H54 (cell line): ENCODE measurements around the gene NIT1.
A peak's percentile ranks its signal among the peaks of the same experiment; 100 is the strongest.
"Not testable (repeated sequence)": the region's sequence is repeated elsewhere in the genome, so short reads cannot be mapped to it uniquely, and the experiment has no call there.

ENCODE experiments used
- DNase-seq: peaks from one replicate; pipeline ENCODE4 v3.0.0; 2011; ENCODE audit warnings: low spot score, mixed read lengths; ENCODE audit not compliant: insufficient read length
- FAIRE-seq: peaks from 3 replicates; lab custom pipeline; 2011; peaks lifted over from hg19 to GRCh38; lab: Jason Lieb, UNC
- POLR2A ChIP-seq: IDR thresholded peaks from 2 replicates; pipeline ENCODE4 v1.6.1; 2011; ENCODE audit warnings: low read depth, mild to moderate bottlenecking, low read length

Gene NIT1

DNA sequence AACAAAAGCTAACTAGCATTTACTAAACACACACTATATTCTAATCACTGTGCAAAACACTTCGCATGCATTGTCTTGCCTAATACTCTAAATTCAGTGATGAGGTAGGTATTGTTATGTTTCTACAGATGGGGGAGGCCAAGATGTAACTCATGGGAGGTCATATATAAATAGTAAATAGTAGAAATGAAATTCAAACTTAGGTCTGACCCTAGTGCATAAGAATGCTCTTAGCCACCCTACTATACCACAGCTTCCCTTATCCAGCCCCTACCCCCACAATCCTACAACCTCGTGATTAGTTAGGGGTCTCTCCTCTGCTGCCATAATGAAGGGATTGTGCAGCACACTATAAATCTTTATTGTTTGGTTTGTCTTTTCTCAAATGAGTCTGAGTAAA is 3.3 kb upstream of the NIT1 start:
- FAIRE-seq = no peak
- no peak for TF ChIP-seq POLR2A
- DNase-seq = no peak

- DNase-seq (peak; percentile 62), FAIRE-seq (peak; percentile 70)
- no peak for TF ChIP-seq POLR2A
Measured at GRCh38 chr1:161115132-161115711, 2.7 kb upstream of the NIT1 start.

DNA sequence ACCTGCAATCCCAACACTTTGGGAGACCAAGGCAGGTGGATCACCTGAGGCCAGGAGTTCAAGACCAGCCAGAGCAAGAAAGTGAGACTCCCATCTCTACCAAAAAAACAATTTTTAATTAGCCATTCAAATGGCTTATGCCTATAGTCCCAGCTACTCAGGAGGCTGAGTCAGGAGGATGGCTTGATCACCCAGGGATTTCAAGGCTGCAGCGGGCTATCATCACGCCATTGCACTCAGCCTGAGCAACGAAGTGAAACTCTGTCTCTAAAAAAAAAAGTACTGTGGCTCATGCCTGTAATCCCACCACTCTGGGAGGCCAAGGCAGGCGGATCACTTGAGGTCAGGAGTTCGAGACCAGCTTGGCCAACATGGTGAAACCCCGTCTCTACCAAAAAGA is 1.9 kb upstream of the NIT1 start:
- not testable (repeated sequence) for DNase-seq, FAIRE-seq

- no peak for FAIRE-seq
- TF ChIP-seq POLR2A = 0 out of 2 replicates have a peak, but pooled peaks have one; percentile 11
- no peak for DNase-seq
Measured at GRCh38 chr1:161119092-161119903, 1.4 kb downstream of the NIT1 start.

GRCh38 chr1:161121042-161121650 is 3.2 kb downstream of the NIT1 start:
- FAIRE-seq (no peak), DNase-seq (no peak)
- TF ChIP-seq POLR2A = no peak

GRCh38 chr1:161121834-161122233 is 3.9 kb downstream of the NIT1 start:
- FAIRE-seq (no peak), DNase-seq (no peak)
- TF ChIP-seq POLR2A = no peak

GRCh38 chr1:161122967-161123366 is 5.1 kb downstream of the NIT1 start:
- no peak for TF ChIP-seq POLR2A
- no peak for DNase-seq
- FAIRE-seq = no peak

GRCh38 chr1:161127649-161128048 is 9.7 kb downstream of the NIT1 start:
- DNase-seq (no peak), FAIRE-seq (no peak)
- TF ChIP-seq POLR2A = no peak

- DNase-seq (no peak), FAIRE-seq (no peak)
- no peak for TF ChIP-seq POLR2A
Measured at GRCh38 chr1:161128591-161129420, 10.9 kb downstream of the NIT1 start.

GRCh38 chr1:161130266-161130665 is 12.4 kb downstream of the NIT1 start:
- no peak for DNase-seq
- no peak for TF ChIP-seq POLR2A
- no peak for FAIRE-seq

GRCh38 chr1:161131523-161132409 is 13.9 kb downstream of the NIT1 start:
- FAIRE-seq (no peak), DNase-seq (no peak)
- no peak for TF ChIP-seq POLR2A

DNA sequence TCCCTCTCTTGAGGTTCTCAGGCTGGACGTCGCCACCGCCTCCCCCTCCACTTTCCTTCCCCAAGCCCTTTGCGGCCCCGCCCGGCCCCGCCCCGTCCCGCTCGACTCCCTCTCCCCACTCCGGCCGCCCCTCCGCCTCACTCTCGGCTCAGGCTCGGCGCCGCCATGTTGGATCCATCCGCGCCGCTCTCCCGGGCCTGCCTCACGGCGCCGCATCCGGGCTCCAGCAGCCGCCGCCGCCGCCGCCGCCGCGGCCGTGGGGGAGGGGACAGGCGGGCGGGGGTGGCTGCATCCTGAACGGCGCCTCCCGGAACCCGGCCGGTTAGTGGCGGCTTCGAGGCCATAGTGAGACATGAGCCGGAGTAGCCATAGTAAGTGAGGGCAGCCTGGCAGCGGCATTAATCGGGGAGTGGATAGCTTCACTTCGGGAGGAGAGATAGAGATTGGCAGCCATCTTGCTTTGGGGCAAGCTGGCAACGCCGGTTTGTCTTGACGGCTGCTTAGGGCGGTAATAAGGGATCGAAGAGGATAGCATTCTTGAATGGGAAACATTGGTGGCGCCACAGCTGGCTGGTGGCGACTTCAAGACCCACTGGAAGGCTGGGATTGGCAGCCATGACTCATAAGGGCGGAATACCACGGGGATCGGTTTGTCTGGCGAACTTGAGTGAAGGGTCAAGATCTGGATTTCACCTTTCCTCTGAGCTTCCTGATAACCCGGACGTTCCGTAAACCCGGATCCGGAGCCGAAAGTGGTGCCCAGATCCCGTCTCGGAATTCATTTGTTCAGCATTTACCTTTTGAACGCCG is 14.7 kb downstream of the NIT1 start, which contains the start of gene DEDD:
Gene DEDD (minus strand): TSS at position 258 of the 810 bp plus-strand sequence. CDS start 8,205 bp downstream, outside the sequence.
- DNase-seq (peak; percentile 86), FAIRE-seq (peak; percentile 41)
- peak; percentile 68 for TF ChIP-seq POLR2A
